AG09319 (cell line): ENCODE data around the gene PXDN.

Experiments
- DNase-seq: peaks from one replicate; pipeline ENCODE4 v3.0.0-alpha.2; 2010; ENCODE audit warnings: low read depth; ENCODE audit errors: extremely low read depth
- TF ChIP-seq, protein P1 (sequence below): IDR thresholded peaks from 2 replicates; pipeline ENCODE4 v1.5.1; 2011; ENCODE audit warnings: low read depth, mild to moderate bottlenecking, inconsistent platforms, low read length, moderate library complexity

Gene PXDN

DNA sequence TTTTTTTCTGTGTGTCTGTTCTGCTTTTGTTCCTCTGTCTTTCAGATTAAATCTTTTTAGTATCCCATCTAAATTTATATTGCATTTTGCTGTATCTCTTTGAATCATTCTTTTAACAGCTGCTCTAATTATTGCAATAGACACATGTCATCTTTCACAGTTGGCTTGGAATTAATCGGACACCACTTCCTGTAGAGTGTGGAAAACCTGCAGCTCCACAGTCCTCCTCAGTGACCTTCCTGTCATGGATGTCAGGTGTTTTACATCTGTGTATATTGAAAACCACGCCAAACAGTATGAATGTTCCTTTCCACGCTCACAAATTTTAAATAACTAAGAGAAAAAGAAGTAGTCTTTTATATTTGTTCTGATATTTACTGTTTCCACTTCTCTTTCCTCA, 135.3 kb downstream of the PXDN start:
- no peak for DNase-seq
- TF ChIP-seq, protein P1, sequence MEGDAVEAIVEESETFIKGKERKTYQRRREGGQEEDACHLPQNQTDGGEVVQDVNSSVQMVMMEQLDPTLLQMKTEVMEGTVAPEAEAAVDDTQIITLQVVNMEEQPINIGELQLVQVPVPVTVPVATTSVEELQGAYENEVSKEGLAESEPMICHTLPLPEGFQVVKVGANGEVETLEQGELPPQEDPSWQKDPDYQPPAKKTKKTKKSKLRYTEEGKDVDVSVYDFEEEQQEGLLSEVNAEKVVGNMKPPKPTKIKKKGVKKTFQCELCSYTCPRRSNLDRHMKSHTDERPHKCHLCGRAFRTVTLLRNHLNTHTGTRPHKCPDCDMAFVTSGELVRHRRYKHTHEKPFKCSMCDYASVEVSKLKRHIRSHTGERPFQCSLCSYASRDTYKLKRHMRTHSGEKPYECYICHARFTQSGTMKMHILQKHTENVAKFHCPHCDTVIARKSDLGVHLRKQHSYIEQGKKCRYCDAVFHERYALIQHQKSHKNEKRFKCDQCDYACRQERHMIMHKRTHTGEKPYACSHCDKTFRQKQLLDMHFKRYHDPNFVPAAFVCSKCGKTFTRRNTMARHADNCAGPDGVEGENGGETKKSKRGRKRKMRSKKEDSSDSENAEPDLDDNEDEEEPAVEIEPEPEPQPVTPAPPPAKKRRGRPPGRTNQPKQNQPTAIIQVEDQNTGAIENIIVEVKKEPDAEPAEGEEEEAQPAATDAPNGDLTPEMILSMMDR: no peak

DNA sequence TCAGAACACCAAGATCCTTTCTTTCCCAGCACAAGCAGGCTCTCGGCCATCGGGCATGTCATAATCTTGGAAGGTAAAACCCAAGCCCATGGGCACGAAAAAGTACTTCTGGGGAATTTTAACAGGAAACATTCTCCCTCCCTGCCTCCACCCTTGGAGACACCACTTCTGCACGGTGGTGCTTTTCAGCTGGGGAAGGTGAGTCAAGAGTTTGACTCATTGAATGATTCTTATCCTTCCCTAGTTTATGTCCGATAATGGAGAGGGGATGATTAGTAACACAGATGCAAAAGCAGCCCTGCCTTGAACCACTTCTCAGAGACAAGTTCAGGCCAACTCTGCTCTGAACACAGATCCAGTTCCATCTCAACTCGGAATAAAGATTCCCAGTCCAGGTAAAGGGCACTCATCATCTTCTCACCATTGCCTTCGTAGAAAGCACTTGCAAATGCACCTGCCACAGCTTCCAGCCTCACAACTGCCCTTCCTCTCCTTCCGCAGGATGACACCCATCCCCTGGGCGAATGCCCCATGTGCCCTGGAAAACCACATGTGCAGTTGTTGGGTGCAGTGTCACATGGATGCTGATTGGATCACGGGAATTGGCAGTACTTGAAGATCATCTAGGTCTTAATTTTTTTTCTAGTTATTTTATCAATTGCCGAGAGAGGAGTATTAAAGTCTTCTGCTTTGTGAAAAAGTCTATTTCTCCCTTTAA, 136.2 kb downstream of the PXDN start:
- TF ChIP-seq, protein P1: no peak
- no peak for DNase-seq

DNA sequence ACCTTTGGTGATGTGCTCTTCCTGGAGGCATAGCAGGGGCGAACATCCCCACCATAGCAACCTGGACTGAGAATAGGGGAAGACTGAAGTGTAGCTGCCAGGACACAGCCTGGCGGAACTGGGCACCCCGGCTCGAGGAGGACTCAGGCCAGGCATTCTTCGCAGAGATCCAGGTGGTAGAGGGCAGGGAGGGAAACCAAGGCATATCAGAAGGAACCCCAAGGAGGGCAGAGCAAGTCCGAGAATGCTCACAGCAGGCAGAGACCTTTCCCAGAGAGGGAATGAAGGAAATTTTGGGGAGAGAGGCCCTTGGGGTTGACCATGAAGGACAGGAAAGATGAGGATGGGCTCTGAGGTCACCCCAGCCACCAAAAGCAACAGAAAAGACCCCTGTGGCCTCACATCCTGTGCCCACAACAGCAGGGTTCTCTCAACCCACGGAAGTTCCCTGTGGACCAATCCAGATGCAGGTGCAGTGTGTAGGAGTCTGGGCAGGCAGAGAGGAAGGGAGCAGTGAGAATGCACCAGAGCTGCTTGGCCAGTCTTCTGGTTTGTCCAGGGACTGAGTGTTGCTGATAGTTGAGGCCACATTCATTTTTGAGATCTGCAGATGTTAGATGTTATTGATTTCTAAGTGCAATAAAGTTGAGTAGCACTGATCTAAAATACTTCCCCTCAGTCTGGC, 136.9 kb downstream of the PXDN start:
- TF ChIP-seq, protein P1: no peak
- no peak for DNase-seq

GRCh38 chr2:1606421-1607235, 137.7 kb downstream of the PXDN start:
- no peak for DNase-seq
- TF ChIP-seq, protein P1: no peak

DNA sequence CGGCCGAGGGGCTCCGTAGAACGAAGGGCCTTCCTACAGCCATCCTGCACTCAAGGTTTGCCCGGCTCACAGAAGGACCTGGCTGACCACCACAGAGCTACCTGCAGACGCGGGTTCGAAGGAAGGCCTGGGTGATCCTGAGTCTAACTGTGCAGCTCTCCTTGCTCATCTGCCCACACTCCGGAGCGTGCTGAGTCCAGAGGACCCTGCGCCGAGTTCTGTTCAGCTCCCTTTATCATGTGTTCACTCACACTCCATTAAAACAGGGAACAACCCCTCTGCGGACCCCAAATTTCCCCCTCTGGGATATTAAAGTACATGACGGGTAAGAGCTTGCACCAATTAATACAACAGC, 138.3 kb downstream of the PXDN start:
- DNase-seq: no peak
- TF ChIP-seq, protein P1: no peak

DNA sequence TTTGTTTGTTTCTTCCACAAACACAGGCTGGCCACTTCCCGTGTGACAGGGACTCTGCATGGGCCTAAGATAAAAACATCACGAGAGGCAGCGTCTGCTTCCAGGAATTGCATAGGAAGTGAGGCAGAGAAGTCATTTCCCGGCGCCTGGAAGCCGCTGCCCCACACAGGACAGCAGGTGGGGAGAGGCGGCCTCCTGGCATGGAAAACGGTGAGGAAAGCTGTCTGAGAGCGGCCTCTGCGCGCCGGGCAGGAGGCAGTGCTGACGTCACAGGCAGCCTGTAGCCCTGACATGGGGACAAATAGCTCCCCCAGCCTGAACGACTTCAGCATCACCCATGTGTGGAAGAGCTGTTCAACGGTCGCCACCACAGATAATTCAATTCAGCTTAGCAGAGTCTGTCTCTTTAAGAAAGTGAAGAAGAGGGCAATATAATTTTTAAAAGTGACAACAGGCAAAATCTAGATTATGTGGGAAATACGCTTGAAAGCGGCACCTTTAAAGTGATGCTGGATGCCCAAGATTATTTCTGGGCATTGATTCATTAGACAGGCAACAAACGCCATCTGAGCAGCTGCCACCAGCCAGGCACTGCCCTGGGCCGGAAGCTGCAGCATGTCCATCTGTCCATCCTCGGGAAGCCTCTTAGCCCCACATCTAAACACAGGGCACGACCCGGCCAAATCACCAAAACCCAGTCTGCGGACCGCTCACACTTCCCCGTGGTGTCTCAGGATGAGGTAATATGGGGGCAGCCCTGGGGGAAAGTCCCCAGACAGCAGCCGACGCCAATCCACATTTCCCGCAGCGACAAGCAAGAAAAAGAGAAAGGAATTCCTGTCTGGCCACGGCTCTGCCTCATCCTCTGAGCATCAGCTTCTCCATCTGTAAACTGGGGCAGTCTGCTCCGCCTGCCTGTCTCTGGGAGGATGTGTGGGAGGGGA, 138.9 kb downstream of the PXDN start:
- TF ChIP-seq, protein P1: no peak
- DNase-seq: no peak
